Measurements from ENCODE around the gene SVIL. TPM values are rescaled to one million over a fixed set of nuclear protein-coding genes. Genes with fewer than 3 reads are reported as not detected.

Gene SVIL
- total and polyA plus RNA-seq, 4 experiments from 2014 or later = 1.1 to 31.2 (median 22.0) TPM

- no peak overlapping the region for H3K27ac ChIP-seq (ENCODE audit: low read depth, low read length)
- CTCF ChIA-PET (ENCODE audit: partially characterized antibody) = interaction anchor here (1.3 kb wide), 1 partner anchor 18 kb away, joined by 4 read pairs; no protein-coding TSS in a partner anchor
- H3K36me3 ChIP-seq (ENCODE audit: insufficient read depth, low read length) = no peaks in the 10 kb centered on the region
- Mint-ChIP-seq H3K4me3 (no peak overlapping the region), H3K36me3 (peaks cover 0 to 10% of the 10 kb centered on the region in 2 donors), H3K4me1 (peaks cover 13 to 35% (median 21%) of the 10 kb centered on the region in 4 donors), H3K27ac (peak overlapping the region in 1 of 7 donors; percentile 15), H3K27me3 (no peaks in the 10 kb centered on the region), H3K9me3 (peaks cover 0 to 1% (median 0%) of the 10 kb centered on the region in 8 donors)
- H3K27me3 ChIP-seq (ENCODE audit: insufficient read depth, low read length) = no peaks in the 10 kb centered on the region
- peaks cover 14% of the 10 kb centered on the region for H3K4me1 ChIP-seq (ENCODE audit: insufficient read depth, low read length)
- H3K9me3 ChIP-seq (ENCODE audit: control insufficient read depth in 1 of 2, low read length in 2 of 2) = no peaks in the 10 kb centered on the region
- POLR2A ChIA-PET (ENCODE audit: partially characterized antibody) = no interaction called here
- H3K4me3 ChIP-seq (ENCODE audit: low read length in 2 of 2) = no peak overlapping the region
- intact Hi-C loops (cut with micrococcal nuclease) = no loop called here
- no peak for DNase-seq
Observed at GRCh38 chr10:29663718-29664117, 28.9 kb upstream of the SVIL start.

DNA sequence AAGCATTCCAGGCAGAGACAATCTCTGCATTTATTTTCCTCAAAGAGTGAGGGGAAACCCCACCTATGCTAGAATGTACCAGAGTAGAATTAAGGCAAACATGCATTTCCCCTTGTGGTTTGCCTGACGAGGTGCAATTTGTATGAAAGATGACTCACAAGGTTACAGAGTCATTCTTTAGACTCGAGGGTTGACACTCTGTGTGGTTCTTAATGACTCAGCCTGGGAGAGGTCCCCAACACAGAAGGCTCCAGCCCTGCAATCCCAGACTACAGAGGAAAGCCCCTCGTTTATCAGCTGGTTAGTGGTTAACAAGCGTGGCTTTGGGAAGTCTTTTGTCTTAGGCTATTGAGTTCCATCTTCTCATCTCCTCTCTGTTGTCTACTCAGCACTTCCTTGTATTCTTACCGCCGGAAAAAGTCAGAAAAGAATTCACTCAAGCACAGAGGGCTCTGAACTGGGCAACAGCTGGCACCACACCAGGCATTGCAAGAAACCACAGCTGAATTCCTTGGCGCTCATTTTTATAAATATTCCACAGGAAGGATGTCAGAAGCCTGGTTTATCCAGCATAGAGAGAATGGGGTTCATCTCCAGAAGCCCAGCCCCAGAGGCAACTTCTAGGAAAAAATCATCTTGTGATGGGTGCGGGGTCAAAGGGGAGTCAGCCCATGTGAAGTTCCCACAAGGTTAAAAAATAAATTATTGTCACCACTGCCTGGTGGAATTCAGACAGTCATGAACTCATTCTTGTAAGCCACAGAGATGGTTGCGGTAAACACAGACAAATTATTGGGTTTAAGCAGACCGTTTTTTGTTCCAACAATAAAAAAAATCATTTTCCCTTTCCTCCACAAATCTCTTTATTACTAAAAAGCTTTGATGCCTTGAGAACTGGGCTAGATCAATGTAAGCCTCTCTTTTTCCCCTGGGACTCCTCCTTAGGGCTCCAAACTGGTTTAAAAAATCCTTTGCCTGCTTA lies 24.5 kb upstream of the SVIL start:
- intact Hi-C loops (cut with micrococcal nuclease) = loop anchor here (1.0 to 5.0 kb wide), 6 partner anchors 13 to 1327 kb away; no protein-coding TSS in a partner anchor
- no peaks in the 10 kb centered on the region for H3K9me3 ChIP-seq (ENCODE audit: control insufficient read depth in 1 of 2, low read length in 2 of 2)
- Mint-ChIP-seq H3K27me3 (no peaks in the 10 kb centered on the region), H3K27ac (peak overlapping the region; percentile 88 to 96 (median 94)), H3K4me1 (peaks cover 28 to 53% (median 34%) of the 10 kb centered on the region in 4 donors), H3K36me3 (peaks cover 14 to 28% of the 10 kb centered on the region in 2 donors), H3K4me3 (peak overlapping the region; percentile 60 to 80 (median 69)), H3K9me3 (peaks cover 0 to 3% (median 0%) of the 10 kb centered on the region in 8 donors)
- H3K4me3 ChIP-seq (ENCODE audit: low read length in 2 of 2) = peak overlapping the region in 1 of 2 donors; percentile 5
- peaks cover 33% of the 10 kb centered on the region for H3K4me1 ChIP-seq (ENCODE audit: insufficient read depth, low read length)
- ChIA-PET CTCF (ENCODE audit: partially characterized antibody) (interaction anchor here (0.9 to 3.2 kb wide), 6 partner anchors 12 to 77 kb away, joined by 3 to 11 read pairs (median 4); no protein-coding TSS in a partner anchor), POLR2A (ENCODE audit: partially characterized antibody) (interaction anchor here (1.5 to 3.9 kb wide), 5 partner anchors 12 to 23 kb away, joined by 5 to 28 read pairs (median 7); partner anchors contain the start of gene SVIL)
- no peaks in the 10 kb centered on the region for H3K27me3 ChIP-seq (ENCODE audit: insufficient read depth, low read length)
- H3K36me3 ChIP-seq (ENCODE audit: insufficient read depth, low read length) = no peaks in the 10 kb centered on the region
- peak; percentile 76 to 95 (median 78) for DNase-seq
- H3K27ac ChIP-seq (ENCODE audit: low read depth, low read length) = peak overlapping the region; percentile 66

DNA sequence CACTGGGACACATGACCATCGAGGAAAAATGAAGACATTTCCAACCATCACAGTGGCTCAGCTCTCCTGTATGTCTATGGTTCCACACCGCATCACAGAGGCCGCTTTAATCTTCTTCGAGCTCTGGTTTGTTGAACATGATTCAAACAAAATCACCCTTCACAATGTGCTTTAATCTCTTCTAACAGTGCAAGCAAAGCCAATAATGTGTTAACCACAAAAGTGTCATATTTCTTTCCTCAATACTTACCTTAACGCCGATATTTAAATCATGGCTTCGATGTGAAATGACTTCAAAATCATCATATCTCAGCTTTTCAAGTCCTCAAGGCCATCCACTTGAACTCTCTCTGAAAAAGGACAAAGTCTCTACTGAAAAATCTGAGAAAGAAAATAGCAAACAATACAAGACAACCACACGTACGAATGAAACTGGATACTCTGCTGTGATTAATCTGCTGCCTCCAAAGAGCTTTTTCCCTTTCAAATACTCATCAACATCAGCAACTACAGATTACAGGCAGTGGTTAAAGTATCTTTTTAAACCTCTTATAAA lies 23.0 kb upstream of the SVIL start:
- CTCF ChIA-PET (ENCODE audit: partially characterized antibody) = interaction anchor here (0.9 to 3.2 kb wide), 14 partner anchors 10 to 143 kb away, joined by 3 to 11 read pairs (median 4); partner anchors contain the start of gene SVIL
- peaks cover 0 to 2% (median 0%) of the 10 kb centered on the region in 8 donors for H3K9me3 Mint-ChIP-seq
- H3K4me3 ChIP-seq (ENCODE audit: low read length in 2 of 2) = no peak overlapping the region
- H3K36me3 ChIP-seq (ENCODE audit: insufficient read depth, low read length) = no peaks in the 10 kb centered on the region
- peak; percentile 24 to 67 (median 47) for DNase-seq
- peaks cover 28 to 53% (median 34%) of the 10 kb centered on the region in 4 donors for H3K4me1 Mint-ChIP-seq
- H3K36me3 Mint-ChIP-seq = peaks cover 16 to 36% of the 10 kb centered on the region in 2 donors
- H3K4me1 ChIP-seq (ENCODE audit: insufficient read depth, low read length) = peaks cover 33% of the 10 kb centered on the region
- intact Hi-C loops (cut with micrococcal nuclease) = loop anchor here (5.0 kb wide), 1 partner anchor 1325 kb away; no protein-coding TSS in a partner anchor
- peak overlapping the region; percentile 16 to 78 (median 59) for H3K4me3 Mint-ChIP-seq
- POLR2A ChIA-PET (ENCODE audit: partially characterized antibody) = interaction anchor here (1.5 to 3.9 kb wide), 5 partner anchors 10 to 78 kb away, joined by 5 to 28 read pairs (median 14); partner anchors contain the start of gene SVIL
- no peaks in the 10 kb centered on the region for H3K9me3 ChIP-seq (ENCODE audit: control insufficient read depth in 1 of 2, low read length in 2 of 2)
- H3K27ac ChIP-seq (ENCODE audit: low read depth, low read length) = peak overlapping the region; percentile 25
- H3K27me3 ChIP-seq (ENCODE audit: insufficient read depth, low read length) = no peaks in the 10 kb centered on the region
- no peaks in the 10 kb centered on the region for H3K27me3 Mint-ChIP-seq
- H3K27ac Mint-ChIP-seq = peak overlapping the region; percentile 72 to 96 (median 92)

DNA sequence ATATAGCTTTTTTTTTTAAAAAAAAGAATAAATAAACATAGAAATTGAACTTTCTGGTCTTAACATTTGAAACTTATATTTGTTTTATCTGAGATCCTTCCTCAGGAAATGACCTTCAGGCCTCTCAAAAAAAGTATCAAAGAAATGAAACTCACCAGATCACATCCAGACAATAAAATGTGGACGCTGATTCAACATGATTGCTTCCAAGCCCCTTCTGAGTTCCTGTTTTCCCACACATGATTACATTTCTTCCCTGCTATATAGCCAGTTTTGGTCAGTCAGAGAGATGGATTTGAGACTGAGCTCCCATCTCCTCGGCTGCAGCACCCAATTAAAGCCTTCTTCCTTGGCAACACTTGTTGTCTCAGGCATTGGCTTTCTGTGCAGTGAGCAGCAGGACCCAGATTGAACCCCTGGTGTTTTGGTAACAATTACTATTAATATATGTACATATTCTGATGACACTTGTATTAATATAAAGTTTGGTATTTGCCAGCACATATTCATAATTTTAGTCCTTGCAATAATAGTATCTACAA lies 21.8 kb upstream of the SVIL start:
- Histone ChIP-seq H3K9me3 (ENCODE audit: control insufficient read depth in 1 of 2, low read length in 2 of 2) (no peaks in the 10 kb centered on the region), H3K36me3 (ENCODE audit: insufficient read depth, low read length) (no peaks in the 10 kb centered on the region), H3K27ac (ENCODE audit: low read depth, low read length) (no peak overlapping the region), H3K4me3 (ENCODE audit: low read length in 2 of 2) (no peak overlapping the region), H3K27me3 (ENCODE audit: insufficient read depth, low read length) (no peaks in the 10 kb centered on the region), H3K4me1 (ENCODE audit: insufficient read depth, low read length) (peaks cover 33% of the 10 kb centered on the region)
- Mint-ChIP-seq H3K4me3 (no peak overlapping the region), H3K9me3 (peaks cover 0 to 2% (median 0%) of the 10 kb centered on the region in 8 donors), H3K27me3 (no peaks in the 10 kb centered on the region), H3K36me3 (peaks cover 16 to 44% of the 10 kb centered on the region in 2 donors), H3K4me1 (peaks cover 28 to 56% (median 36%) of the 10 kb centered on the region in 4 donors), H3K27ac (peak overlapping the region in 1 of 7 donors; percentile 87)
- ChIA-PET POLR2A (ENCODE audit: partially characterized antibody) (interaction anchor here (2.5 to 3.9 kb wide), 4 partner anchors 9 to 79 kb away, joined by 12 to 28 read pairs (median 14); partner anchors contain the start of gene SVIL), CTCF (ENCODE audit: partially characterized antibody) (interaction anchor here (0.9 to 1.6 kb wide), 3 partner anchors 14 to 78 kb away, joined by 3 to 7 read pairs (median 3); no protein-coding TSS in a partner anchor)
- DNase-seq = no peak
- intact Hi-C loops (cut with micrococcal nuclease) = loop anchor here (5.0 kb wide), 1 partner anchor 1324 kb away; no protein-coding TSS in a partner anchor

GRCh38 chr10:29652192-29652591 lies 17.4 kb upstream of the SVIL start:
- H3K27me3 Mint-ChIP-seq = no peaks in the 10 kb centered on the region
- no peak overlapping the region for H3K27ac ChIP-seq (ENCODE audit: low read depth, low read length)
- H3K4me1 Mint-ChIP-seq = peaks cover 21 to 52% (median 42%) of the 10 kb centered on the region in 4 donors
- H3K4me1 ChIP-seq (ENCODE audit: insufficient read depth, low read length) = peaks cover 25% of the 10 kb centered on the region
- H3K9me3 ChIP-seq (ENCODE audit: control insufficient read depth in 1 of 2, low read length in 2 of 2) = no peaks in the 10 kb centered on the region
- no peaks in the 10 kb centered on the region for H3K27me3 ChIP-seq (ENCODE audit: insufficient read depth, low read length)
- ChIA-PET POLR2A (ENCODE audit: partially characterized antibody) (no interaction called here), CTCF (ENCODE audit: partially characterized antibody) (no interaction called here)
- peak overlapping the region in 2 of 7 donors; percentile 32 to 76 for H3K27ac Mint-ChIP-seq
- no peak overlapping the region for H3K4me3 ChIP-seq (ENCODE audit: low read length in 2 of 2)
- no peak overlapping the region for H3K4me3 Mint-ChIP-seq
- H3K36me3 Mint-ChIP-seq = peaks cover 7 to 46% of the 10 kb centered on the region in 2 donors
- intact Hi-C loops (cut with micrococcal nuclease) = no loop called here
- peaks cover 0 to 2% (median 0%) of the 10 kb centered on the region in 8 donors for H3K9me3 Mint-ChIP-seq
- no peak for DNase-seq
- H3K36me3 ChIP-seq (ENCODE audit: insufficient read depth, low read length) = no peaks in the 10 kb centered on the region

- peaks cover 24 to 54% (median 44%) of the 10 kb centered on the region in 4 donors for H3K4me1 Mint-ChIP-seq
- H3K27me3 Mint-ChIP-seq = no peaks in the 10 kb centered on the region
- H3K4me1 ChIP-seq (ENCODE audit: insufficient read depth, low read length) = peaks cover 25% of the 10 kb centered on the region
- peaks cover 8 to 43% of the 10 kb centered on the region in 2 donors for H3K36me3 Mint-ChIP-seq
- H3K4me3 Mint-ChIP-seq = no peak overlapping the region
- H3K36me3 ChIP-seq (ENCODE audit: insufficient read depth, low read length) = no peaks in the 10 kb centered on the region
- peaks cover 0 to 2% (median 0%) of the 10 kb centered on the region in 8 donors for H3K9me3 Mint-ChIP-seq
- H3K4me3 ChIP-seq (ENCODE audit: low read length in 2 of 2) = no peak overlapping the region
- POLR2A ChIA-PET (ENCODE audit: partially characterized antibody) = no interaction called here
- CTCF ChIA-PET (ENCODE audit: partially characterized antibody) = no interaction called here
- no peaks in the 10 kb centered on the region for H3K27me3 ChIP-seq (ENCODE audit: insufficient read depth, low read length)
- no peak for DNase-seq
- H3K27ac Mint-ChIP-seq = peak overlapping the region in 3 of 7 donors; percentile 18 to 76 (median 43)
- no peak overlapping the region for H3K27ac ChIP-seq (ENCODE audit: low read depth, low read length)
- intact Hi-C loops (cut with micrococcal nuclease) = no loop called here
- H3K9me3 ChIP-seq (ENCODE audit: control insufficient read depth in 1 of 2, low read length in 2 of 2) = no peaks in the 10 kb centered on the region
Observed at GRCh38 chr10:29651767-29652166, 17.0 kb upstream of the SVIL start.
